ENCODE measurements around the gene RAD50. TPM values are rescaled to one million over a fixed set of nuclear protein-coding genes. Genes with fewer than 3 reads are reported as not detected.
A peak's percentile ranks its signal among the peaks of the same experiment; 100 is the strongest.

The RAD50 gene
- total RNA-seq, 2 experiments from 2014 or later = 30.4 to 34.5 TPM

DNA sequence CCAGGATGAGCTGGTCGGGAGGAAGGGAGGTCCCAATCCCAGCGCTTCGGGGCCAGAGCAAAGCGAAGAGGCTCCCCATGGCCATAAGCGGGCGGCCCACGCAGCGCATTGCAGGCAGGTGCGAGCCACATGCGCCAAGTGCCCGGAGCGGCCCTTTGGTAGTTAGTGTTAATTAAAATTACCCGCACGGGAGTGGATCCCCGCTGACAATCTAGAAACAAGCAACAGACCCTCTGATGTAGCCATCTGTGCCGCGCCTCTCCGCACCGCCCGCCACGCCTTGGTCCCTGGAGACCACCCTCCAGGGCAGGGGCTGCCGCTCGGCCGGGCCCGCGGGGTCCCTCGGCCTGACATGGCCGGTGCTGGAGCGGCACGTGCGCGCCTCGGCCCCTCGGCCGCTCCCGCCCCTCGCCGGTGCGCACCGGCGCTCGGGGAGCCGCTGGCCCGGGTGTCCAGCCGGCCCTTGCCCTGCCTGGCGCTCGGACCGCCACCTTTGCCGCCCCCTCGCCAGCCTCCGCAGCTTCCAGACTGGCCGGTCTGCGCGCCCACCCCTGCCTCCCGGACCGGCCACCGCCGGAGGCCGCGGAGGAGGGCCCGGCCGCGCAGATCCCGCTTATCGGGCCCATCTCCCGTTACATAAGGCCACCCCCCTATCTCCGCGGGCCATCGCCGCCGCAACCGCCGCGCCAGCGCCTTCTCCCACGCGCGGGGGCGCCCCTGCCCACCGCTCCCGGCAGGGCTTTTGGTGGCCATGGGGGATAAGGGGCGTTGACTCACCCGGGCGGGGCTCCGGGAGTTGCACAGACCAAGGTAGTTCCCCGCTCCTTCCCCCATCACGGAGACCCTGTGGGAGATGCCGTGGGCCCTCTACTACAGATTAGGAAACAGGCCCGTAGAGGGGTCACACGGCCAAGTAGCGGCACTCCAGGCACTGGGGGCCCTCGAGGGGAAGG is 99.3 kb downstream of the RAD50 start:
- Mint-ChIP-seq H3K4me1 (ENCODE audit: low read depth) (peaks cover 24% of the 10 kb centered on the region), H3K9me3 (ENCODE audit: insufficient read depth) (no peaks in the 10 kb centered on the region), H3K27me3 (ENCODE audit: low read depth) (peaks cover 8% of the 10 kb centered on the region), H3K27ac (peak overlapping the region; percentile 72), H3K4me3 (peak overlapping the region; percentile 51), H3K36me3 (ENCODE audit: low read depth) (peaks cover 2% of the 10 kb centered on the region)
- ChIA-PET CTCF (no interaction called here), POLR2A (interaction anchor here (0.6 to 1.0 kb wide), 2 partner anchors 73 to 99 kb away, joined by 3 read pairs; no protein-coding TSS in a partner anchor)
- DNase-seq (peak; percentile 44), ATAC-seq (peak; percentile 55)

GRCh38 chr5:132656774-132657355 is 100.1 kb downstream of the RAD50 start:
- Mint-ChIP-seq H3K27ac (peak overlapping the region; percentile 72), H3K9me3 (ENCODE audit: insufficient read depth) (no peaks in the 10 kb centered on the region), H3K4me1 (ENCODE audit: low read depth) (peaks cover 30% of the 10 kb centered on the region), H3K4me3 (peak overlapping the region; percentile 51), H3K27me3 (ENCODE audit: low read depth) (peaks cover 6% of the 10 kb centered on the region), H3K36me3 (ENCODE audit: low read depth) (no peaks in the 10 kb centered on the region)
- ChIA-PET CTCF (interaction anchor here (1.1 to 1.6 kb wide), 2 partner anchors 12 to 25 kb away, joined by 4 read pairs; no protein-coding TSS in a partner anchor), POLR2A (interaction anchor here (0.8 to 1.0 kb wide), 2 partner anchors 100 to 1374 kb away, joined by 3 read pairs; no protein-coding TSS in a partner anchor)
- ATAC-seq = peak; percentile 44
- DNase-seq = no peak

- Mint-ChIP-seq H3K9me3 (ENCODE audit: insufficient read depth) (no peaks in the 10 kb centered on the region), H3K27me3 (ENCODE audit: low read depth) (peaks cover 6% of the 10 kb centered on the region), H3K4me1 (ENCODE audit: low read depth) (peaks cover 38% of the 10 kb centered on the region), H3K4me3 (peak within 1 kb of the TSS; percentile 51), H3K36me3 (ENCODE audit: low read depth) (no peaks in the 10 kb centered on the region), H3K27ac (peak within 1 kb of the TSS; percentile 72)
- CTCF ChIA-PET = interaction anchor here (0.8 to 4.4 kb wide), 8 partner anchors 13 to 163 kb away, joined by 3 to 24 read pairs (median 4); no protein-coding TSS in a partner anchor
- ATAC-seq (peak; percentile 9), DNase-seq (no peak)
- POLR2A ChIA-PET = interaction anchor here (0.8 kb wide), 2 partner anchors 17 to 1373 kb away, joined by 3 to 4 read pairs; no protein-coding TSS in a partner anchor
Measured at GRCh38 chr5:132657676-132658380, 101.1 kb downstream of the RAD50 start, which contains the start of gene IL13. TSS of gene IL13 (plus strand) at chr5:132658173. CDS start at chr5:132658187, 14 bp downstream.

- Mint-ChIP-seq H3K9me3 (ENCODE audit: insufficient read depth) (no peaks in the 10 kb centered on the region), H3K27me3 (ENCODE audit: low read depth) (peaks cover 3% of the 10 kb centered on the region), H3K4me1 (ENCODE audit: low read depth) (peaks cover 45% of the 10 kb centered on the region), H3K27ac (no peak overlapping the region), H3K4me3 (no peak overlapping the region), H3K36me3 (ENCODE audit: low read depth) (no peaks in the 10 kb centered on the region)
- ATAC-seq (no peak), DNase-seq (no peak)
- POLR2A ChIA-PET = interaction anchor here (0.8 kb wide), 1 partner anchor 18 kb away, joined by 4 read pairs; no protein-coding TSS in a partner anchor
- CTCF ChIA-PET = interaction anchor here (0.8 to 4.4 kb wide), 7 partner anchors 14 to 162 kb away, joined by 3 to 24 read pairs (median 3); no protein-coding TSS in a partner anchor
Measured at GRCh38 chr5:132658381-132659302, 101.9 kb downstream of the RAD50 start.

DNA sequence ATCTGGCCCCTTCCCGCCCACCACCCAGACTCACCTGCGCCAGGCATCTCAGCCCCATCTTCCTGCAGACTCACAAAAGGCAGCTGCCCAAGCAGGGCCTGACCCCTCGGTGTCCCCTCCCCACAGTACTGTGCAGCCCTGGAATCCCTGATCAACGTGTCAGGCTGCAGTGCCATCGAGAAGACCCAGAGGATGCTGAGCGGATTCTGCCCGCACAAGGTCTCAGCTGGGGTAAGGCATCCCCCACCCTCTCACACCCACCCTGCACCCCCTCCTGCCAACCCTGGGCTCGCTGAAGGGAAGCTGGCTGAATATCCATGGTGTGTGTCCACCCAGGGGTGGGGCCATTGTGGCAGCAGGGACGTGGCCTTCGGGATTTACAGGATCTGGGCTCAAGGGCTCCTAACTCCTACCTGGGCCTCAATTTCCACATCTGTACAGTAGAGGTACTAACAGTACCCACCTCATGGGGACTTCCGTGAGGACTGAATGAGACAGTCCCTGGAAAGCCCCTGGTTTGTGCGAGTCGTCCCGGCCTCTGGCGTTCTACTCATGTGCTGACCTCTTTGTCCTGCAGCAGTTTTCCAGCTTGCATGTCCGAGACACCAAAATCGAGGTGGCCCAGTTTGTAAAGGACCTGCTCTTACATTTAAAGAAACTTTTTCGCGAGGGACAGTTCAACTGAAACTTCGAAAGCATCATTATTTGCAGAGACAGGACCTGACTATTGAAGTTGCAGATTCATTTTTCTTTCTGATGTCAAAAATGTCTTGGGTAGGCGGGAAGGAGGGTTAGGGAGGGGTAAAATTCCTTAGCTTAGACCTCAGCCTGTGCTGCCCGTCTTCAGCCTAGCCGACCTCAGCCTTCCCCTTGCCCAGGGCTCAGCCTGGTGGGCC is 103.1 kb downstream of the RAD50 start:
- H3K27ac Mint-ChIP-seq = no peak overlapping the region
- H3K36me3 Mint-ChIP-seq (ENCODE audit: low read depth) = no peaks in the 10 kb centered on the region
- peaks cover 2% of the 10 kb centered on the region for H3K27me3 Mint-ChIP-seq (ENCODE audit: low read depth)
- H3K4me3 Mint-ChIP-seq = no peak overlapping the region
- no peak for DNase-seq
- no peak for ATAC-seq
- H3K4me1 Mint-ChIP-seq (ENCODE audit: low read depth) = peaks cover 53% of the 10 kb centered on the region
- POLR2A ChIA-PET = interaction anchor here (1.0 kb wide), 1 partner anchor 22 kb away, joined by 3 read pairs; no protein-coding TSS in a partner anchor
- no peaks in the 10 kb centered on the region for H3K9me3 Mint-ChIP-seq (ENCODE audit: insufficient read depth)
- CTCF ChIA-PET = interaction anchor here (0.7 to 4.4 kb wide), 6 partner anchors 17 to 161 kb away, joined by 3 to 24 read pairs (median 3); no protein-coding TSS in a partner anchor

DNA sequence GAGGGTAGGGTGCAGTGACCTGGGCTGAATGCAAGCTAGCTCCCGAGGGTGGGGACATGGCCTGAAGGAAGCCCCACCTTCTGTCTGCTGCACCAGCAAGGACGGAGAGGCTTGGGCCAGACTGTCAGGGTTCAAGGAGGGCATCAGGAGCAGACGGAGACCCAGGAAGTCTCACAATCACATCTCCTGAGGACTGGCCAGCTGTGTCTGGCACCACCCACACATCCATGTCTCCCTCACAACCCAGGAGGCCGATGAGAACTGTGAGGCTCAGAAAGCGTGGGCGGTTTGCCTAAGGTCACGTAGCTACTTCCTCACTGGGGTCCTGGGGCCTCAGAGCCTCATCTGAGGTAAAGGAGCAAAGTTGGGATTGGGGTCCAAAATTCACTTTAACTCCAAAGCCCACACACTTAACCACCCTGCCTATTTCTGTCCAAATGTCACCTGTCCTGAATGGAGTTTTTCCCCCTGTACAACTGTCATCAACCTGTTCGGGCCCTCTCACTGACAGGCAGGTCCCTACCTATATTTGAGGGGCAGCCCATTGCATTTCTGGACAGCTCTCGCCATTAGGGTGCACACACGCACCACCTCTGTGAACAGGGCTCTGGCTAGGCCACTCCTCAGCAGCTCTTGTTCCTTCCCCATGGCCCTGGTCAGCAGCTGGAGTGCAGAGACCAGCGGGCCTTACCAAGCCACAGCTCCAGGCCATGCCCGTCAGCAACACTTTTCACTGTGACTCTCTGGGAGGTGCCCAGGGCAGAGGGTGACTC is 104.6 kb downstream of the RAD50 start:
- Mint-ChIP-seq H3K36me3 (ENCODE audit: low read depth) (no peaks in the 10 kb centered on the region), H3K4me1 (ENCODE audit: low read depth) (peaks cover 53% of the 10 kb centered on the region), H3K4me3 (no peak overlapping the region), H3K9me3 (ENCODE audit: insufficient read depth) (no peaks in the 10 kb centered on the region), H3K27me3 (ENCODE audit: low read depth) (no peaks in the 10 kb centered on the region), H3K27ac (no peak overlapping the region)
- ATAC-seq (no peak), DNase-seq (no peak)
- ChIA-PET CTCF (interaction anchor here (0.6 to 4.4 kb wide), 6 partner anchors 20 to 159 kb away, joined by 3 to 24 read pairs (median 4); no protein-coding TSS in a partner anchor), POLR2A (interaction anchor here (1.3 to 1.4 kb wide), 2 partner anchors 20 to 183 kb away, joined by 3 read pairs; no protein-coding TSS in a partner anchor)

DNA sequence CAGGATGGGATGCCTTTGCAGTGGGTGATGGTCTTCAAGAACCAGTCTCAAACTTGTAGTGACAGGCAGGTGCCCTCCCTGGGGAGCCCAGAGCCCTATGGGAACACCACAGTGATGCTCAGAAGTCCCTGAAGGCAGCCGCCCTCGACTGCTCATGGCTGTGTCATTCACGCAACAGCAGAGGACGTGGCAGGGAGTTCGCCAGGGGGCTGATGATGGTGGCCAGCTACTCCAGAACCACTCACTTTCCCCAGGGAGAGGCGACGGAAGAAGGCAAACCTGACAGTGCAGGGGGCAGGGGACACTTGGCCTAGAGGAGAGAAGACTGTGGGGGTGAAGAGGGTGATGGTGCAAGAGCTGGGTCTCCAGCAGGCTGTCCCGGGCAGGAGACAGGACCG is 105.2 kb downstream of the RAD50 start:
- Mint-ChIP-seq H3K36me3 (ENCODE audit: low read depth) (no peaks in the 10 kb centered on the region), H3K27me3 (ENCODE audit: low read depth) (no peaks in the 10 kb centered on the region), H3K4me1 (ENCODE audit: low read depth) (peaks cover 53% of the 10 kb centered on the region), H3K4me3 (no peak overlapping the region), H3K9me3 (ENCODE audit: insufficient read depth) (no peaks in the 10 kb centered on the region), H3K27ac (peak overlapping the region; percentile 64)
- POLR2A ChIA-PET = interaction anchor here (1.3 to 1.4 kb wide), 2 partner anchors 21 to 184 kb away, joined by 3 read pairs; no protein-coding TSS in a partner anchor
- ATAC-seq (no peak), DNase-seq (no peak)
- CTCF ChIA-PET = interaction anchor here (1.0 to 4.4 kb wide), 4 partner anchors 24 to 158 kb away, joined by 3 to 24 read pairs (median 7); no protein-coding TSS in a partner anchor

- DNase-seq (peak; percentile 43), ATAC-seq (peak; percentile 56)
- Mint-ChIP-seq H3K4me3 (no peak overlapping the region), H3K27ac (peak overlapping the region; percentile 84), H3K9me3 (ENCODE audit: insufficient read depth) (no peaks in the 10 kb centered on the region), H3K36me3 (ENCODE audit: low read depth) (no peaks in the 10 kb centered on the region), H3K4me1 (ENCODE audit: low read depth) (peaks cover 51% of the 10 kb centered on the region), H3K27me3 (ENCODE audit: low read depth) (no peaks in the 10 kb centered on the region)
- POLR2A ChIA-PET = interaction anchor here (1.0 to 1.3 kb wide), 2 partner anchors 30 to 172 kb away, joined by 4 to 6 read pairs; partner anchors contain the start of gene IRF1
- CTCF ChIA-PET = interaction anchor here (0.7 to 2.6 kb wide), 3 partner anchors 12 to 137 kb away, joined by 4 to 10 read pairs (median 7); no protein-coding TSS in a partner anchor
Measured at GRCh38 chr5:132662925-132663770, 106.4 kb downstream of the RAD50 start.

Measured in activated CD8-positive, alpha-beta T cell treated with anti-CD3 and anti-CD28 coated beads, Interleukin-2, amount 10 ng/mL, durations not matched to agents 7 days and 5 days (primary cell).